HEK293 (cell line): ENCODE measurements around the gene STYX.

Experiments
- CTCF ChIA-PET: fragments of 350-600 bp; formaldehyde crosslinking; extraction: SDS; loops from one replicate; lab custom pipeline; 2021; ENCODE audit warnings: antibody characterized with exemption; lab: Yijun Ruan, JAX
- POLR2A ChIA-PET: fragments of 300-600 bp; formaldehyde crosslinking; extraction: SDS; loops from one replicate; lab custom pipeline; 2020; ENCODE audit warnings: antibody characterized with exemption, inconsistent platforms; lab: Yijun Ruan, JAX
- H3K27ac ChIP-seq: fragments of 200-500 bp; sonication (Bioruptor generic); 2 replicates; pipeline ENCODE4 v1.5.1; 2014; ENCODE audit warnings: low read depth, low read length, control low read depth, inconsistent platforms; ENCODE audit errors: extremely low read depth
- H3K36me3 ChIP-seq, 2 experiments: fragments of 200-500 bp in 1 of 2; sonication (Bioruptor generic) in 1 of 2; 1 replicate in 1 of 2; 2 replicates in 1 of 2; pipeline ENCODE4 v1.5.1; 2014 to 2017; ENCODE audit warnings: inconsistent platforms in 2 of 2, low read length in 2 of 2; ENCODE audit not compliant: control insufficient read depth in 2 of 2, insufficient read depth in 1 of 2
- H3K4me1 ChIP-seq: fragments of 200-500 bp; sonication (Bioruptor generic); 2 replicates; pipeline ENCODE4 v1.5.1; 2014; ENCODE audit warnings: mild to moderate bottlenecking, low read length, inconsistent platforms; ENCODE audit not compliant: control insufficient read depth, insufficient read depth
- H3K4me3 ChIP-seq: 2 replicates; pipeline ENCODE4 v1.5.1; 2011; ENCODE audit warnings: low read depth, mild to moderate bottlenecking, control low read depth, low read length, moderate library complexity
- H3K9me3 ChIP-seq: fragments of 200-500 bp; sonication (Bioruptor generic); 2 replicates; pipeline ENCODE4 v1.5.1; 2014; ENCODE audit warnings: low read depth, low read length, inconsistent platforms; ENCODE audit not compliant: control insufficient read depth, insufficient read depth
- BCL11B ChIP-seq: fragments of 450-650 bp; formaldehyde crosslinking; IDR thresholded peaks from 2 replicates; pipeline ENCODE4 v1.5.1; 2016; ENCODE audit warnings: low read depth, missing biosample characterization, missing genetic modification characterization
- PRDM1 ChIP-seq: fragments of 450-650 bp; formaldehyde crosslinking; IDR thresholded peaks from 2 replicates; pipeline ENCODE4; 2016; ENCODE audit warnings: missing biosample characterization, missing genetic modification characterization
- PRDM10 ChIP-seq: fragments of 450-650 bp; formaldehyde crosslinking; IDR thresholded peaks from 2 replicates; pipeline ENCODE4 v1.5.1; 2016; ENCODE audit warnings: missing biosample characterization, missing genetic modification characterization
- ZBTB26 ChIP-seq: fragments of 450-650 bp; formaldehyde crosslinking; optimal IDR thresholded peaks from 2 replicates; pipeline ENCODE3; 2016; ENCODE audit warnings: missing biosample characterization, mild to moderate bottlenecking, missing genetic modification characterization
- ZNF132 ChIP-seq: fragments of 450-650 bp; formaldehyde crosslinking; IDR thresholded peaks from 2 replicates; pipeline ENCODE4 v1.5.1; 2017; ENCODE audit warnings: missing biosample characterization, missing genetic modification characterization, borderline replicate concordance
- ZNF140 ChIP-seq: fragments of 450-650 bp; formaldehyde crosslinking; IDR thresholded peaks from 2 replicates; pipeline ENCODE4 v1.5.1; 2016; ENCODE audit warnings: missing biosample characterization, missing genetic modification characterization
- ZNF155 ChIP-seq: fragments of 450-650 bp; formaldehyde crosslinking; IDR thresholded peaks from 2 replicates; pipeline ENCODE4 v1.5.1; 2016; ENCODE audit warnings: missing biosample characterization, missing genetic modification characterization
- ZNF169 ChIP-seq: fragments of 450-650 bp; formaldehyde crosslinking; IDR thresholded peaks from 2 replicates; pipeline ENCODE4 v1.5.1; 2016; ENCODE audit warnings: missing biosample characterization, missing genetic modification characterization
- ZNF274 ChIP-seq, 2 experiments: fragments of 200-500 bp in 1 of 2; fragments of 450-650 bp in 1 of 2; sonication (Bioruptor generic) in 1 of 2; formaldehyde crosslinking in 1 of 2; IDR thresholded peaks; 2 replicates each; pipeline versions ENCODE4 v1.5.1 to v1.6.1; 2014 to 2016; ENCODE audit warnings: borderline replicate concordance in 1 of 2, inconsistent platforms in 1 of 2, low read length in 1 of 2, missing biosample characterization in 1 of 2, missing genetic modification characterization in 1 of 2
- ZNF335 ChIP-seq: fragments of 450-650 bp; formaldehyde crosslinking; conservative IDR thresholded peaks from 2 replicates; pipeline ENCODE4 v1.5.1; 2016; ENCODE audit warnings: missing biosample characterization, missing genetic modification characterization
- ZNF549 ChIP-seq: fragments of 450-650 bp; IDR thresholded peaks from 2 replicates; pipeline ENCODE4 v1.5.1; 2018; ENCODE audit warnings: missing biosample characterization, missing genetic modification characterization, mild to moderate bottlenecking, inconsistent platforms, moderate library complexity
- ZNF629 ChIP-seq: fragments of 450-650 bp; formaldehyde crosslinking; IDR thresholded peaks from 2 replicates; pipeline ENCODE4 v1.5.1; 2017; ENCODE audit warnings: missing biosample characterization, missing genetic modification characterization
- ZNF639 ChIP-seq: fragments of 450-650 bp; formaldehyde crosslinking; IDR thresholded peaks from 2 replicates; pipeline ENCODE4 v1.5.1; 2016; ENCODE audit warnings: missing biosample characterization, missing genetic modification characterization
- ZNF660 ChIP-seq: fragments of 450-650 bp; IDR thresholded peaks from 2 replicates; pipeline ENCODE4 v1.5.1; 2018; ENCODE audit warnings: missing biosample characterization, mild to moderate bottlenecking, missing genetic modification characterization

STYX gene

GRCh38 chr14:52729585-52729924 lies 411 bp upstream of the STYX start:
- no peak for TF ChIP-seq ZNF639 (tag by site-specific recombination)
- peak; percentile 41; the same call in 1 of the 2 replicates for TF ChIP-seq ZNF335 (tag by site-specific recombination)
- peak; percentile 50; the same call in 1 of the 2 replicates for TF ChIP-seq PRDM1 (tag by site-specific recombination)
- Histone ChIP-seq H3K4me3 (peak overlapping the region; percentile 6; the same call in 1 of the 2 replicates), H3K36me3 (peaks cover 40 to 57% of the 10 kb centered on the region in 2 experiments), H3K9me3 (no peaks in the 10 kb centered on the region), H3K27ac (no peak overlapping the region; the same call in 1 of the 2 replicates), H3K4me1 (peaks cover 4% of the 10 kb centered on the region)
- POLR2A ChIA-PET, result interaction anchor here (0.6 to 1.1 kb wide), 9 partner anchors 17 to 232 kb away, joined by 3 to 5 read pairs (median 3); partner anchors contain the start of genes GNPNAT1, GPR137C and TXNDC16
- CTCF ChIA-PET, result no interaction called here

- ChIA-PET POLR2A (interaction anchor here (0.9 to 1.1 kb wide), 2 partner anchors 8 to 487 kb away, joined by 3 to 4 read pairs; no protein-coding TSS in a partner anchor), CTCF (interaction anchor here (0.6 kb wide), 1 partner anchor 668 kb away, joined by 3 read pairs; no protein-coding TSS in a partner anchor)
- Histone ChIP-seq H3K4me1 (peaks cover 11% of the 10 kb centered on the region), H3K27ac (peak overlapping the region; percentile 69), H3K36me3 (peaks cover 32 to 45% of the 10 kb centered on the region in 2 experiments), H3K9me3 (no peaks in the 10 kb centered on the region), H3K4me3 (peak overlapping the region; percentile 89)
- TF ChIP-seq PRDM1 (tag by site-specific recombination) (peak; percentile 41), PRDM10 (tag by site-specific recombination) (peak; percentile 85), ZNF549 (no peak), ZNF132 (no peak), ZNF335 (tag by site-specific recombination) (peak; percentile 56)
Observed at GRCh38 chr14:52730709-52731111, 744 bp downstream of the STYX start.

GRCh38 chr14:52733824-52734223 lies 3.9 kb downstream of the STYX start:
- Histone ChIP-seq H3K36me3 (peaks cover 9 to 19% of the 10 kb centered on the region in 2 experiments), H3K27ac (no peak overlapping the region), H3K9me3 (no peaks in the 10 kb centered on the region), H3K4me1 (peaks cover 20% of the 10 kb centered on the region), H3K4me3 (no peak overlapping the region)
- TF ChIP-seq ZNF155, result no peak
- TF ChIP-seq BCL11B (tag by site-specific recombination), result no peak
- no peak for TF ChIP-seq ZNF169 (tag by site-specific recombination)
- no peak for TF ChIP-seq ZBTB26 (tag by site-specific recombination)
- no peak for TF ChIP-seq ZNF660 (tag by site-specific recombination)
- no peak for TF ChIP-seq ZNF274 (IDR thresholded peaks at IDR 0.05; ENCODE audit: low read length)
- no peak for TF ChIP-seq ZNF274 (tag by site-specific recombination; IDR thresholded peaks at IDR 0.05; ENCODE audit: borderline replicate concordance)
- no peak for TF ChIP-seq ZNF140 (tag by site-specific recombination)
- no peak for TF ChIP-seq ZNF629 (tag by site-specific recombination)
- CTCF ChIA-PET, result no interaction called here
- POLR2A ChIA-PET, result no interaction called here
